GM12878 (cell line): ENCODE data around the gene USH1G. TPM values are rescaled to one million over a fixed set of nuclear protein-coding genes. Genes with fewer than 3 reads are reported as not detected.

Experiments
- CHD1 ChIP-seq: IDR thresholded peaks from 2 replicates; pipeline ENCODE4 v1.6.1; 2012; ENCODE audit warnings: low read depth, low read length, improper control_type of control experiment
- CHD4 ChIP-seq: fragments of 200-600 bp; sonication (generic); IDR thresholded peaks from 2 replicates; pipeline ENCODE4 v1.6.1; 2016; ENCODE audit warnings: mild to moderate bottlenecking
- IKZF1 ChIP-seq: fragments of 450-650 bp; conservative IDR thresholded peaks from 2 replicates; pipeline ENCODE4 v1.6.1; 2017; ENCODE audit warnings: antibody characterized with exemption, mild to moderate bottlenecking
- MYC ChIP-seq: IDR thresholded peaks from 2 replicates; pipeline ENCODE4 v1.6.1; 2011; ENCODE audit warnings: mild to moderate bottlenecking, low read length, moderate library complexity, inconsistent platforms; ENCODE audit not compliant: insufficient read depth, insufficient replicate concordance, insufficient read length, severe bottlenecking
- SREBF2 ChIP-seq: IDR thresholded peaks from 2 replicates; pipeline ENCODE4 v1.6.1; 2012; ENCODE audit warnings: mild to moderate bottlenecking, low read length
- SRF ChIP-seq, 2 experiments: IDR thresholded peaks; 2 replicates each; pipeline ENCODE4 v1.6.1; 2011; ENCODE audit warnings: low read depth in 2 of 2, low read length in 2 of 2, mild to moderate bottlenecking in 1 of 2, moderate library complexity in 1 of 2
- STAT1 ChIP-seq: fragments of 450-650 bp; conservative IDR thresholded peaks from 2 replicates; pipeline ENCODE4 v1.6.1; 2014; ENCODE audit warnings: antibody characterized with exemption, mild to moderate bottlenecking
- SUPT20H ChIP-seq: IDR thresholded peaks from 2 replicates; pipeline ENCODE4 v1.6.1; 2011; ENCODE audit warnings: low read depth, mild to moderate bottlenecking, low read length, moderate library complexity, borderline replicate concordance; ENCODE audit not compliant: control insufficient read depth
- ZNF622 ChIP-seq: fragments of 450-650 bp; IDR thresholded peaks from 2 replicates; pipeline ENCODE4 v1.6.1; 2017; ENCODE audit warnings: mild to moderate bottlenecking, inconsistent platforms
- ZZZ3 ChIP-seq: IDR thresholded peaks from 2 replicates; pipeline ENCODE4 v1.6.1; 2011; ENCODE audit warnings: low read depth; ENCODE audit not compliant: control insufficient read depth, insufficient read length
- polyA plus RNA-seq, 11 experiments: library from polyadenylated mRNA; depleted of rRNA in 4 of 11; unstranded in 6 of 11; stranded (reverse) in 5 of 11; fragments of >200 nt; fragmentation: Nextera tagmentation in 4 of 11; fragmentation: Illumina TruSeq in 1 of 11; extraction: Ambion mirVana in 4 of 11; extraction: Trizol in 1 of 11; gene quantifications; 1 replicate in 1 of 11; 2 replicates in 10 of 11; pipeline versions ENCODE4 v1.2.1 to v1.2.3, GENCODE V29; 2011 to 2016; ENCODE audit warnings: inconsistent platforms in 2 of 11, missing spikeins in 2 of 11, low read depth in 1 of 11
- total RNA-seq, 4 experiments: library from RNA; depleted of rRNA in 3 of 4; stranded (reverse); fragments of >200 nt in 3 of 4; fragmentation: Illumina TruSeq in 1 of 4; extraction: Trizol in 1 of 4; gene quantifications; 2 replicates each; pipeline versions ENCODE4 v1.2.1 to v1.2.3, GENCODE V29; 2013 to 2021
- TF ChIP-seq, protein P1 (sequence below): fragments of 450-650 bp; conservative IDR thresholded peaks from 2 replicates; pipeline ENCODE4 v1.6.1; 2017; ENCODE audit warnings: mild to moderate bottlenecking, moderate library complexity
- TF ChIP-seq, protein P2 (sequence below): IDR thresholded peaks from 2 replicates; pipeline ENCODE4 v1.6.1; 2011; ENCODE audit warnings: borderline replicate concordance, low read depth, mild to moderate bottlenecking, moderate library complexity, mixed read lengths, low read length; ENCODE audit not compliant: insufficient read depth; ENCODE audit errors: extremely low read length
- TF ChIP-seq, protein P3 (sequence below): fragments of 450-650 bp; IDR thresholded peaks from 2 replicates; pipeline ENCODE4 v1.6.1; 2018; ENCODE audit warnings: borderline replicate concordance, mild to moderate bottlenecking; ENCODE audit not compliant: partially characterized antibody
- TF ChIP-seq, protein P4 (sequence below): IDR thresholded peaks from 2 replicates; pipeline ENCODE4 v1.6.1; 2012; ENCODE audit warnings: low read depth, low read length, improper control_type of control experiment

Gene USH1G
- total and polyA plus RNA-seq, 10 of the 15 experiments (the other 5 are each of a cell fraction or from before 2014, with no cell fraction given) = 0.05 to 0.62 (median 0.09) TPM; not detected in 7

DNA sequence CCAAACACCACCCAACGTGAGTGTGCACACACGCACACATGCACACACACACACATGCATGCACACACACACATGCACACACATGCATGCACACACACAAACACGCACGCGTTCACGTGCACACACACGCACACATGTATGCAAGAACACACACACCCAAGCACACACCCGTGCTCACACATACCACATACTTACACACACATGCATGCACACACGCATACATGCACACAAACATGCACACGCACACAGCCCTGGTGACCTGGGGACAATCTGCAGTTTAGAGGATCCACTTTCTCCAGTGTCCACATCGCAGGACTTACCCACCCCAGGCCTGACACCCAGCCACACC is 6.2 kb downstream of the USH1G start (continued):
- no peak for TF ChIP-seq CHD4
- TF ChIP-seq STAT1 = no peak
- TF ChIP-seq SRF (IDR thresholded peaks at IDR 0.05; ENCODE audit: low read depth in 2 of 2, low read length in 2 of 2) = no peak
- TF ChIP-seq, protein P1, sequence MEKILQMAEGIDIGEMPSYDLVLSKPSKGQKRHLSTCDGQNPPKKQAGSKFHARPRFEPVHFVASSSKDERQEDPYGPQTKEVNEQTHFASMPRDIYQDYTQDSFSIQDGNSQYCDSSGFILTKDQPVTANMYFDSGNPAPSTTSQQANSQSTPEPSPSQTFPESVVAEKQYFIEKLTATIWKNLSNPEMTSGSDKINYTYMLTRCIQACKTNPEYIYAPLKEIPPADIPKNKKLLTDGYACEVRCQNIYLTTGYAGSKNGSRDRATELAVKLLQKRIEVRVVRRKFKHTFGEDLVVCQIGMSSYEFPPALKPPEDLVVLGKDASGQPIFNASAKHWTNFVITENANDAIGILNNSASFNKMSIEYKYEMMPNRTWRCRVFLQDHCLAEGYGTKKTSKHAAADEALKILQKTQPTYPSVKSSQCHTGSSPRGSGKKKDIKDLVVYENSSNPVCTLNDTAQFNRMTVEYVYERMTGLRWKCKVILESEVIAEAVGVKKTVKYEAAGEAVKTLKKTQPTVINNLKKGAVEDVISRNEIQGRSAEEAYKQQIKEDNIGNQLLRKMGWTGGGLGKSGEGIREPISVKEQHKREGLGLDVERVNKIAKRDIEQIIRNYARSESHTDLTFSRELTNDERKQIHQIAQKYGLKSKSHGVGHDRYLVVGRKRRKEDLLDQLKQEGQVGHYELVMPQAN = no peak
- no peak for TF ChIP-seq IKZF1
- TF ChIP-seq ZZZ3 = no peak
- TF ChIP-seq CHD1 = no peak
- no peak for TF ChIP-seq MYC
- TF ChIP-seq, protein P2, sequence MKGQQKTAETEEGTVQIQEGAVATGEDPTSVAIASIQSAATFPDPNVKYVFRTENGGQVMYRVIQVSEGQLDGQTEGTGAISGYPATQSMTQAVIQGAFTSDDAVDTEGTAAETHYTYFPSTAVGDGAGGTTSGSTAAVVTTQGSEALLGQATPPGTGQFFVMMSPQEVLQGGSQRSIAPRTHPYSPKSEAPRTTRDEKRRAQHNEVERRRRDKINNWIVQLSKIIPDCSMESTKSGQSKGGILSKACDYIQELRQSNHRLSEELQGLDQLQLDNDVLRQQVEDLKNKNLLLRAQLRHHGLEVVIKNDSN = no peak
- TF ChIP-seq SREBF2 = no peak
- TF ChIP-seq, protein P3, sequence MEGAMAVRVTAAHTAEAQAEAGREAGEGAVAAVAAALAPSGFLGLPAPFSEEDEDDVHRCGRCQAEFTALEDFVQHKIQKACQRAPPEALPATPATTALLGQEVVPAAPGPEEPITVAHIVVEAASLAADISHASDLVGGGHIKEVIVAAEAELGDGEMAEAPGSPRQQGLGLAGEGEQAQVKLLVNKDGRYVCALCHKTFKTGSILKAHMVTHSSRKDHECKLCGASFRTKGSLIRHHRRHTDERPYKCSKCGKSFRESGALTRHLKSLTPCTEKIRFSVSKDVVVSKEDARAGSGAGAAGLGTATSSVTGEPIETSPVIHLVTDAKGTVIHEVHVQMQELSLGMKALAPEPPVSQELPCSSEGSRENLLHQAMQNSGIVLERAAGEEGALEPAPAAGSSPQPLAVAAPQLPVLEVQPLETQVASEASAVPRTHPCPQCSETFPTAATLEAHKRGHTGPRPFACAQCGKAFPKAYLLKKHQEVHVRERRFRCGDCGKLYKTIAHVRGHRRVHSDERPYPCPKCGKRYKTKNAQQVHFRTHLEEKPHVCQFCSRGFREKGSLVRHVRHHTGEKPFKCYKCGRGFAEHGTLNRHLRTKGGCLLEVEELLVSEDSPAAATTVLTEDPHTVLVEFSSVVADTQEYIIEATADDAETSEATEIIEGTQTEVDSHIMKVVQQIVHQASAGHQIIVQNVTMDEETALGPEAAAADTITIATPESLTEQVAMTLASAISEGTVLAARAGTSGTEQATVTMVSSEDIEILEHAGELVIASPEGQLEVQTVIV = no peak
- TF ChIP-seq SUPT20H = no peak
- no peak for TF ChIP-seq ZNF622
- TF ChIP-seq, protein P4, sequence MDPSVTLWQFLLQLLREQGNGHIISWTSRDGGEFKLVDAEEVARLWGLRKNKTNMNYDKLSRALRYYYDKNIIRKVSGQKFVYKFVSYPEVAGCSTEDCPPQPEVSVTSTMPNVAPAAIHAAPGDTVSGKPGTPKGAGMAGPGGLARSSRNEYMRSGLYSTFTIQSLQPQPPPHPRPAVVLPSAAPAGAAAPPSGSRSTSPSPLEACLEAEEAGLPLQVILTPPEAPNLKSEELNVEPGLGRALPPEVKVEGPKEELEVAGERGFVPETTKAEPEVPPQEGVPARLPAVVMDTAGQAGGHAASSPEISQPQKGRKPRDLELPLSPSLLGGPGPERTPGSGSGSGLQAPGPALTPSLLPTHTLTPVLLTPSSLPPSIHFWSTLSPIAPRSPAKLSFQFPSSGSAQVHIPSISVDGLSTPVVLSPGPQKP = no peak
- TF ChIP-seq, all 136 proteins: peak for 0
